SU-DHL-6 (cell line): Measurements from ENCODE around the gene CEP170B.

Experiments
- EZH2phosphoT487 ChIP-seq: fragments of 200-600 bp; sonication (generic), shearing (Covaris generic); conservative IDR thresholded peaks from 2 replicates; pipeline ENCODE4 v1.6.1; 2018; ENCODE audit warnings: mild to moderate bottlenecking, antibody characterized with exemption, low read length, moderate library complexity, mixed read lengths
- TF ChIP-seq, protein P1 (sequence below): fragments of 200-600 bp; sonication (generic); IDR thresholded peaks from one replicate; pipeline ENCODE4 v1.5.1; 2017; ENCODE audit warnings: antibody characterized with exemption, mild to moderate bottlenecking, low read length, moderate library complexity; ENCODE audit not compliant: insufficient read depth, poor library complexity, severe bottlenecking

DNA sequence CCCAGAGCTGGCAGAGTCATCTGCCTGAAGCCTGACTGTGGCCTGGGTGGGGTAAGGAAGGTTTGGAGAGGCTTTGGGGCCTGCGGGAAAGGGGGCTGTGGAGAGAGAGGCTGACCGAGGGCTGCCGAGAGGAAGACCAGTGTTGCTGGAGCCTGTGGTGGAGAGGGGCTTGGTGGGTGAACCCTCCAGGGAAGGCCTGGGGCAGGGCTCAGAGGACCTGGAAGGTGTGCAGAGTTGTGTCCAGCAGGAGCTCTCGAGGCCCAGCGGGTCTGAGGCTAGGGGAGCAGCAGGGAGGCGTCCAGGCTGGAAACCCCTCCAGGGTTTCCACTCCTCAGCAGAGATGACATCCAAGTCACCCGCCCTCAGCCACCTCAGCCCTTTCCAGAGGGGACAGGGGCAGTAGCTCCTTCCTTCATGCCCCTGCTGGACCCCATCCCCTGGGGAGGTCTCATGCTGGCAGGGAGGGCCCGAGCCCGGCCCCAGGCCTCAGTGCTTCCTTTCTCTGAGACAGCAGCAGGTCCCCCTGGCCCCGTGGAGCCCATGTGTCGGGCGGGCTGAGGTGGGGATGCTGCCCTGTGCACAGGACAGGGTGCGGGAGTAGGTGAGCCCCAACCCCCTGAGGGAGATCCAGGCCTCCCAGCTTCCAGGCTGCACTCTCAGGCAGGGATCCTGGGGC is 8.4 kb downstream of the CEP170B start:
- TF ChIP-seq, protein P1, sequence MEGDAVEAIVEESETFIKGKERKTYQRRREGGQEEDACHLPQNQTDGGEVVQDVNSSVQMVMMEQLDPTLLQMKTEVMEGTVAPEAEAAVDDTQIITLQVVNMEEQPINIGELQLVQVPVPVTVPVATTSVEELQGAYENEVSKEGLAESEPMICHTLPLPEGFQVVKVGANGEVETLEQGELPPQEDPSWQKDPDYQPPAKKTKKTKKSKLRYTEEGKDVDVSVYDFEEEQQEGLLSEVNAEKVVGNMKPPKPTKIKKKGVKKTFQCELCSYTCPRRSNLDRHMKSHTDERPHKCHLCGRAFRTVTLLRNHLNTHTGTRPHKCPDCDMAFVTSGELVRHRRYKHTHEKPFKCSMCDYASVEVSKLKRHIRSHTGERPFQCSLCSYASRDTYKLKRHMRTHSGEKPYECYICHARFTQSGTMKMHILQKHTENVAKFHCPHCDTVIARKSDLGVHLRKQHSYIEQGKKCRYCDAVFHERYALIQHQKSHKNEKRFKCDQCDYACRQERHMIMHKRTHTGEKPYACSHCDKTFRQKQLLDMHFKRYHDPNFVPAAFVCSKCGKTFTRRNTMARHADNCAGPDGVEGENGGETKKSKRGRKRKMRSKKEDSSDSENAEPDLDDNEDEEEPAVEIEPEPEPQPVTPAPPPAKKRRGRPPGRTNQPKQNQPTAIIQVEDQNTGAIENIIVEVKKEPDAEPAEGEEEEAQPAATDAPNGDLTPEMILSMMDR: no peak
- no peak for TF ChIP-seq EZH2phosphoT487
